GM12891 (cell line): ENCODE data around the gene EMC10.

Source experiments
- DNase-seq: peaks from one replicate; pipeline ENCODE4 v3.0.0; 2011; ENCODE audit warnings: low spot score; ENCODE audit not compliant: insufficient read length
- FAIRE-seq: peaks from 2 replicates; lab custom pipeline; 2011; peaks lifted over from hg19 to GRCh38; lab: Jason Lieb, UNC
- PAX5 ChIP-seq: IDR thresholded peaks from 2 replicates; pipeline ENCODE4 v1.6.1; 2011; ENCODE audit warnings: low read length, moderate library complexity, mild to moderate bottlenecking; ENCODE audit not compliant: insufficient read depth, severe bottlenecking
- POU2F2 ChIP-seq: IDR thresholded peaks from 2 replicates; pipeline ENCODE4 v1.6.1; 2011; ENCODE audit warnings: low read depth, mild to moderate bottlenecking, control low read depth, low read length, moderate library complexity

EMC10 gene

DNA sequence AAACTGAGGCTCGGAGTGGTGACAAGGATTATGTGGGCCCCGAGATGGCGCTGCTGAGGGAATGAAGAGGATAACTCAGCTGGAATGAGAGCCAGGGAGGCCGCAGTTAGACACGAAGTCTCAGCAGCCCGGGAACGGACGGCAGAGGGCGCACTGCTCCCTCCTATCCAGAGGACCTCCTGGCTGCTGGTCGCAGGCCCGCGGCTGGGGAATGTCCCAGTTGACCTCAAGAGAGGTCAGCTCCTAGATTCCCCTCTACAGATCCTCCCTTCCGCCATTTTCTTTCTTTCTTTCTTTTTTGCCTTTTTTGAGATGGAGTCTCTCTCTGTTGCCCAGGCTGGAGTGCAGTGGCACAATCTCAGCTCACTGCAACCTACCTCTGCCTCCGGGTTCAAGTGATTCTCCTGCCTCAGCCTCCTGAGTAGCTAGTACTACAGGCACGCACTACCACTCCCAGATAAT, 61.5 kb downstream of the EMC10 start:
- FAIRE-seq (peak; percentile 83), DNase-seq (peak; percentile 73)
- TF ChIP-seq PAX5 (no peak), POU2F2 (peak; percentile 30; the same call in 1 of the 2 replicates)
